Cardiac septum (tissue), 1 donor: ENCODE results near the gene CMSS1. TPM values are rescaled to one million over a fixed set of nuclear protein-coding genes. Genes with fewer than 3 reads are reported as not detected.

ENCODE experiments used
- DNase-seq: peaks from one replicate; pipeline ENCODE4 v3.0.0-alpha.2; 2020; ENCODE audit warnings: low spot score
- intact Hi-C: fragments of 100-400 bp; cut with DNase I; formaldehyde crosslinking; loops from one replicate; pipeline ENCODE4 v1.14.0; 2022
- total RNA-seq: library from RNA; stranded (reverse); fragmentation: NEBNext Ultra II Directional; extraction: Animal tissue kit (Norgen Biotek cat#: 25700); gene quantifications from one replicate; pipeline ENCODE4 v1.2.1, GENCODE V29; 2021
- donor health status: DM: no; HTN: no; CAD: no.

Gene CMSS1
- total RNA-seq, 1 donor from 2014 or later: 22.0 TPM

GRCh38 chr3:99845999-99846398, 28.3 kb downstream of the CMSS1 start:
- intact Hi-C loops: loop anchor here (2.0 to 5.0 kb wide), 3 partner anchors 76 to 195 kb away; no protein-coding TSS in a partner anchor
- DNase-seq: no peak

GRCh38 chr3:99846477-99847160, 29.0 kb downstream of the CMSS1 start:
- DNase-seq: no peak
- intact Hi-C loops: loop anchor here (5.0 kb wide), 1 partner anchor 76 kb away; no protein-coding TSS in a partner anchor

DNA sequence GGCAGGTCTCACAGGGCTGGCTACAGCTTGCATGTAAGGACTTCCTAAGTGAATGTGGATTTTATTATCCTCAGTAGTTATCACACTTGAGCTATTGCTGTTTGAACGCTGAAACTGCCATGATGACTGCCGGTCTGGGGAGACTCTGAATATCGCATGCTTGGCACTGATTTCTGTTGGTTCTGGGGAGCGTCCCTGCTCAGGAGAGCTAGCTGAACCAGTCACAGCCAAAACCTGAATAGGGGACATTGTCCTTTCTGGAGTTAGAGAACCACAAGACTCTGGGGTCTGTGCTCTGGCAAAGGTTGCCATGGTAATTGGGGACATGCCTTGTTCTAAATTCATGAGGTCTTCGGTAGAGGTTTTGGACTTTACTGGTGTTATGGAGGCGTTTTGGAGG, 30.8 kb downstream of the CMSS1 start:
- intact Hi-C loops: loop anchor here (5.0 kb wide), 1 partner anchor 74 kb away; no protein-coding TSS in a partner anchor
- DNase-seq: no peak

DNA sequence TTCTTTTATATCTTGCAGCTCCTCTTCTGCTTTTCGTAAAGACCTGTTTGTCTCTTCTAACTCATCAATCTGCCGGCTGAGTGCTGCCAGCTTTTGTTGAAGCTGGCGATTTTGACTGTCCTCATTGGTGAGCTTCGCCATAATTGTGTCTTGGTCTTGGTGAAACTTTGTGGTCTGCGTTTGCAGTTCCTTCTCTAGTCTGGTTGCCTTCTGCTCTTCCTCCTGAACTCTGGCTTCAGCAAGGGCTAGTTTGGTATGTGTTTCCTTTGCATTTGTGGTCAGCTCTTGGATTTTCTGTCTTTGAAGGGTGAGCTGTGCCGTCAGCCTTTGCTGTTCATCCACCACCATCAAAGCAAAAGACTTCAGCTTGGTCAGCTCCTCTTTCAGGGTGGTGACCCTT, 32.9 kb downstream of the CMSS1 start:
- intact Hi-C loops: no loop called here
- DNase-seq: no peak

DNA sequence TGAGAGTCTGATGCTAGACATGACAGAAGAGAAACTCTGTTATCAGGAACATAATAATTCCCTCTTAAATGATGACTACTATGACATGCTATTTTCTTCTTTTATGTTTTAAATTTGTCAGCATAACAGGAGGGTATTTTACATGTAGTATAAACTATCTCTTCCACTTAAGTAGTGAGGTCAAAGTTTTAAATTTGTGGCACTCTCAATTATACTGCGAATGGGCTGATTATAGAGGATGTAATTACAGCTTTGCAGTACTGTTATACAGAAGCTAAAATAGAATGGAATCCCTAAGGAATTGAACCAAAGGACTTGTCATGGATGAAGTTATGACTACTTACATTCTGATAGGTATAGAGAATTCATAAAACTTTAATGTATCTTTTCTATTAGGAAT, 34.3 kb downstream of the CMSS1 start:
- no peak for DNase-seq
- intact Hi-C loops: no loop called here

- intact Hi-C loops: no loop called here
- no peak for DNase-seq
These were observed 35.2 kb downstream of the CMSS1 start for GRCh38 chr3:99852851-99853250.

- DNase-seq: no peak
- intact Hi-C loops: no loop called here
These were observed 37.2 kb downstream of the CMSS1 start for GRCh38 chr3:99854756-99855298.

DNA sequence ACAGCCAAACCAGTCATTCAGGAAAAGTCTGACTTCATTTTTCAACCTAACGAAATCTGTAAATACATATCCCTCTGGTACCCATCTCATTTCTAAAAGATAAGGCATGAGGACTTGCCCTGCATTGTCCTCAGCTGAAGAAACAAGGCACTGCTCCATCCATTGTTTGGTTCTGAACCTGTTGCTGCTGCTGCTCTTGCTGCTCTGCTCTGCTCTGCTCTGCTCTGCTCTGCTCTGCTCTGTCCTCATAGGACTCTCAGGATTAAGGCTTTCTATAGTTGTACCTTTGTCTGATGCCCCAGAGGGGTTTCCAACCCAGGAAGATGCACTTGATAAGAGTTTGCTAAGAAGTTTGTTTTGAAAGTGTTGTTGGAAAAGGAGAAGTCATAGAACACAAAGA, 38.2 kb downstream of the CMSS1 start:
- intact Hi-C loops: no loop called here

GRCh38 chr3:99856437-99857220, 39.0 kb downstream of the CMSS1 start:
- DNase-seq: no peak
- intact Hi-C loops: no loop called here

More for the DNA sequence above, 38.2 kb downstream of the CMSS1 start:
- no peak for DNase-seq

DNA sequence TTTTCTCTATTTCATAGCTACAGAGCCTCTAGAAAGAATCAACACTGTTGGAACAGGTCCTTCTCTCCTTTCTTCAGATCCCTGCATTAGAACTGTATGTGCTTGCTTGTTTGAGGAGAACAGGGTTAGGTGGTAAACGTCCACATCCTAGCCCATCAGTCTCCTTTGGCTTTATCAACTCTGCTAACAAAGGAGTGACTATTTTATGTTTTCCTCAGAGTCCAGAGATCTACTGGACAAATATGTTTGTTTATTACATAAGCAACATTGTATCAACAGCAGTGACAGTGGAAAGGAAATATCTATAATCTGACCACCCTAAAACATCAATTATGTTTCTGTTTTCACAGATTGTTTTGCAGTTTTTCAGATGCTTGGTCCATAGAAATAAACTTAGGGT, 39.6 kb downstream of the CMSS1 start:
- DNase-seq: no peak
- intact Hi-C loops: no loop called here

- intact Hi-C loops: no loop called here
- DNase-seq: no peak
These were observed 40.8 kb downstream of the CMSS1 start for GRCh38 chr3:99858469-99858868.

GRCh38 chr3:99859825-99860224, 42.2 kb downstream of the CMSS1 start:
- intact Hi-C loops: no loop called here
- DNase-seq: no peak

DNA sequence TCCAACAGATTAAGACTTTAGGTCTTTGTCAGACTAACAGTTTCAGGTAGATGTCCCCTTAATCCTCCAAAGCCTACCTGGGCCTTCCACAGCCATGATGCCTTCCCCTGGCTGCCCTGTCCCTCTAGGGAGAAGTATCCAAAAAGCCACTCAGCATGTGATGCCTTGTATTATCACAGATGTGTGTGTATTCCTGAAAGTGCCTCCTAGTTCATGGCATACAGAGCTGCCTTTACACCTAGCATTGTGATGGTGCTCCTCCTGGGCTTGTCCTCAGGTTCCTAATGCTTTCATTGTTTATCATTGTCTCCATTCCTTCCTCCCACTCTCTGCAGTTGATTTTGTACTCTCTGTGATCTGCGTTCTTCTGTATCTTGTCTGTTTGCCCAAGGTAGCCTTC, 43.6 kb downstream of the CMSS1 start:
- intact Hi-C loops: no loop called here
- no peak for DNase-seq

- DNase-seq: no peak
- intact Hi-C loops: no loop called here
These were observed 44.5 kb downstream of the CMSS1 start for GRCh38 chr3:99862208-99862607.

DNA sequence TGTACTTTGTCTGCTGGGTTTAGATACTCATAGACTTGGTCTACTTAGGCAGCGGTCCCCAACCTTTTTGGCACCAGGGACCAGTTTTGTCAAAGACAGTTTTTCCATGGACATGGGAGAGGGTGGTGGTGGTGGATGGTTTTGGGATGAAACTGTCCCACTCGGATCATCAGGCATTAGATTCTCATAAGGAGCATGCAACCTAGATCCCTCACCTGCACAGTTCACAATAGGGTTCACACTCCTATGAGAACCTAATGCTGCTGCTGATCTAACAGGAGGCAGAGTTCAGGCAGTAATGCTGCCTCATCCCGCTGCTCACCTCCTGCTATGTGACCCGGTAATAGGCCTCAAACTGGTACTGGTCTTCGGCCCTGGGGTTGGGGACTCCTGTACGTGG, 45.3 kb downstream of the CMSS1 start:
- no peak for DNase-seq
- intact Hi-C loops: no loop called here

GRCh38 chr3:99863588-99863987, 45.9 kb downstream of the CMSS1 start:
- intact Hi-C loops: no loop called here
- DNase-seq: no peak

DNA sequence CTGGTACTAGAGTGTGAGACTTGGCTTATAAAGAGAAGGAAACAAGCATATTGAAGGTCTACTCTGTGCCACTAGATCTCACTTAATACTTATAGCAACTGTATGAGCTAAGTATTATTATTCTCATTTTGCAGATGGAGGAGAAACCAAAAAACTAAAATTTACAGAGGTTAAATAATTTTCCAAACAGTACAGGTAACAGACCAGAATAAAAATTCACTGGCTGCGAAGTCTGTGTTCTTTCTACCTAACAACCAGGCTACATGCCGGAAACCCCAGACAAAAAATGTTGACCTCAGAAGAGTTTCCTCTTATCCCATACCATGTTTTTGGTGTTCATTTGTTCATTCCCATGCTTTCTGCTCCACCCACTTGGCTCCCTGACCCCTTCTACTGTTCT, 46.6 kb downstream of the CMSS1 start:
- no peak for DNase-seq
- intact Hi-C loops: no loop called here

GRCh38 chr3:99865321-99865720, 47.7 kb downstream of the CMSS1 start:
- DNase-seq: no peak
- intact Hi-C loops: no loop called here

DNA sequence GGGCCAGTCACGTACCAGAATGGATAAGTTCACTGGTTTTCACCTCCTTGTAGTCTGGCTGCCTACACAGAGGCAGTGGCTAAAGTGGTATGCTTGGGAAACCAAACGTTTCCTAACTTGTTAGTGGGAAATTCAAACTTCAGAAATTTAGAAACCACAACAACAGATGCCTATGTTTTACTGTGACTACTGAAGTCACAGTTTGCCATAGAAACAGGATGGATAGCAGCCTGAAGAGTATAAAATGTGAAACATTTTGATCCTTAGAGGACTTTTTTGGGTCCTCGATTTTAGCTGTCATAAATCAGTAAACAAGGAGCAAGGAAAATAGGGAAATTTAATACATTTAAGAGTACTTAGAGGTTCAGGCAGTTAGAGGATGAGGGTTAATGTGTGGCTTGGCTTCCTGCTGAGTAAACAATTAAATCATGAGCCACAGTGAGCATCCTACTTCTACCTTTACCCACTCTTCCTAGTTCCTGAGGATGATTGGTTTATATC, 48.6 kb downstream of the CMSS1 start:
- intact Hi-C loops: no loop called here
- no peak for DNase-seq

DNA sequence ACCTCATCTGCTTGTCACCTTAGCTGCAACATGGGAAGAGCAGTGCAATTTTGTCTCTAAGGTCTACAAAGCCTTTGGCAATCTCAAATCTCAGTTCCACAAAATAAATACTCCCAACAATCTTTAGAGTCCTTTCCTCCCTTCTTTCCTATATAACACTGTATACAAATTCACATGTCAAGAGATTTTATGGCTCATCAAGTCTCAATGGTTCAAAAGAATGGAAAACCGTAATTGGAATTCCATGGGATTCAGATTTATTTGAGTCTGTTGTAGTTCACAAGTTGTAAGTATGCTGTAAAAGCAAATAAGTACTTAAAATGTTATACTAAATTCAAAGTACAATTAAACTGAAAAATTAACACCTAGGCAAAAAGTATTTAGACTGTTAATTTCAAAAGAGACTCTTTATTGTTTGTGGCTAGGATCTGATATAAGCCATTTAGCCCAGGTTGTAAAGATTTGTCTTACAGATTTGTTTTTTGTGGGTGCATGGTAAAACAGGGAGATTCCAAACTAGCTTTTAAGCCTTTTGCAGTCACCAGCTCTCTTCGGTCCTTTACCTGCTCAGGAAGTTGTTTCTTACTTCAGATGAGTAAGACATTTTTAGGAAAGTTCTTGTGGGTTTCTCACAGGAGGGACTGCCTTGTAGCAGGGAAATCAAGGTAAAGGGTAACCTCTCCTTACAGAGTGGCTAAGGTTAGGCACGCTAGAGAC, 50.1 kb downstream of the CMSS1 start:
- DNase-seq: no peak
- intact Hi-C loops: no loop called here
